Measurements from ENCODE around the gene UBA1.

Gene UBA1

DNA sequence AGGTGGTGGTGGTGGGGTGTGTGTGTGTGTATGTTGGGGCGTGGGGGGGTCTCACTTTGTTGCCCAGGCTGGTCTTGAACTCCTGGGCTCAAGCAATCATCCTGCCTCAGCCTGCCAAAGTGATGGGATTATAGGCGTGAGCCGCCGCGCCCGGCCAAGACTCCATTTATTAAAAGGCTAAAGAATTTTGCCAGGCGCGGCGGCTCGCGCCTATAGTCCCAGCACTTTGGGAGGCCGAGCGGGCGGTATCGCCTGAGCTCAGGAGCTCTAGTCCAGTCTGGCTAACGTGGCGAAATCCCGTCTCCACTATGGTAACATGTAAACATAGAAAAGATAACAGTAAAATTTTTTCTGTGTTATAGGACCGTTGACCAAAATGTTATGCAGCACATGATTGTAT lies 3.7 kb upstream of the UBA1 start:
- no peak for DNase-seq (ENCODE audit: low read depth)

DNA sequence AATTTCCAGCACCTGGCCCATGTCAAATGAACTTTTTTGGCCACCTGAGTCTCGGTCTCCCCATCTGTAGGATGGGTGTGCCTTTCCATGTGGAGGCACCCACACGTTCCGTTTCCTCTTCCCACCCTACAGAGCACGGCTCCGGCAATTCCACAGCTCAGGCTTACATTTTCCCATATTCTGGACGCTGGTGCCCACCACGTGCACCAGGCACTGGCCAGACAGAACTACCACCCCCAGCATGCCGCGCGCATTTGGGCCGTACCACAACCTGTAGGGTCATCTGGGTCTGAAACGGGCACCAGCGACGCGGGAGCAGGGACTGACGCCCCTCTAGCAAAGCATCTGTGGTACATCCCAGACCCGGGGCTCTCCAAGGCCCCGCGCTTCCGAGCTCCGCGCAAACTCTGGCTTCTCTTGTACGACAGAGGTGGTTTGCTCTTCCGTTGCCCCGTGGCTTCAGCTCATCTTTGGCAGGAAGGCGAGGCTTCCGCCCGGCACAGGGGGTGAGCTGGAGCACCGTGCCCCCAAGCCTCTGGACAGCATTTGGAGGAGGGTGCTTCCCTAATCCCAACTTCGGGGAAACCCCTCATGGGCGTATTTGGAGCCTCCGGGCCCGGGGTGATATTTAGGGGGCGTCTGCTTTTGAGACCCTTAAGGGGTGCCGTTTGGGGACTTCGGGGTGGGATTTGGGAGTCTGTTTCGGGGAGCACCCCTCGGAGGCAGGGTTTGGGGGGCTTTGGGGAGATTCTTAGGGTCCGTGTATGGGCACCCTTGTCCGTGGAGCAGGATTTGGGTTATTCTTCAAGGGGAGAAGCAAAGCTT lies 3.0 kb upstream of the UBA1 start:
- DNase-seq (ENCODE audit: low read depth), result peak; percentile 74

DNA sequence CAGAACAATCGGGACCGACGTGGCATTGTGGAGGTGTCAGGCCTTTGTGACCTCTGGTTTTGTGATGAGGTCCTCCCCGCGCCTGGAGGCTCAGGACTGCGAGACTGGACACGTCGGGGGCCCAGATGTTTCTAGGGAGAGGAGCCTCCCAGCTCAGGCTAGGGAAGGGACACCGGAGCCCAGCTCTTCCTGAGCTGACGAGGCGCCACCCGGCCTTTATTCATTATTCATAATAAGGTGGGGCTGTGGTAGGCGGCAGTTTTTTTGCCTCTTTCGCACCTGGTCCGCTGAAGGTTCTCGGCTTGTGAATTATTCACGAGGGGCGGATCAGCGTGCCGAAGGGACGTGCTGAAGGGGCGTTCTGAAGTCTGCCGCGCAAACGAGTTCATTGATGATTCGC lies 2.3 kb upstream of the UBA1 start:
- peak; percentile 35 for DNase-seq (ENCODE audit: low read depth)

DNA sequence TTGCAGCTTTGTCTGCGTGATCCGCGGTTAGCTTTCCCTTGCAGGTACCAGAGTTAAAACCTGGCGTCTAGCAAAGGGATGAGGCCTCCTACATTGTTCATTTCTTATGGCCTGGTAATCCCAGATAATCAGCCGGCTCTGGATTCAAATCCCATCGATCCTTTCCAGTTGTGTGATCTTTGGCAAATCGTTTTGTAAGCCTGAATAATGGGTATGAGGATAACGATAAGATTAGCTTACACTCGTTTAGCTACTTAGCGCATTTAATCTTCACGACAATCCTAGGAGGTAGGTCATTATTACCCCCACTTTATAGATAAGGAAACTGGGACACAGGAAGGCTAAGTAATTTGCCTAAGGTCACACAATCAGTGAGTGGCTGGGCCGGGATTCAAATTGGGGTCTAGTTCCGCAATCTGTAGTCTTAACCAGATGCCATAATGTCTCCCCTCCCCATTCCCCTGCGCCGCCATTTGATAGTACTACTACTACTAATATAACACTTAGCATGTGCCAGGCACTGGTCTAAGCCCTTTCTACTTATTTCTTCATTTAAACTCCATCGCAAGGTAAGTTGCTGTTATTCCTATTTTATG lies 1.7 kb upstream of the UBA1 start:
- no peak for DNase-seq (ENCODE audit: low read depth)

DNA sequence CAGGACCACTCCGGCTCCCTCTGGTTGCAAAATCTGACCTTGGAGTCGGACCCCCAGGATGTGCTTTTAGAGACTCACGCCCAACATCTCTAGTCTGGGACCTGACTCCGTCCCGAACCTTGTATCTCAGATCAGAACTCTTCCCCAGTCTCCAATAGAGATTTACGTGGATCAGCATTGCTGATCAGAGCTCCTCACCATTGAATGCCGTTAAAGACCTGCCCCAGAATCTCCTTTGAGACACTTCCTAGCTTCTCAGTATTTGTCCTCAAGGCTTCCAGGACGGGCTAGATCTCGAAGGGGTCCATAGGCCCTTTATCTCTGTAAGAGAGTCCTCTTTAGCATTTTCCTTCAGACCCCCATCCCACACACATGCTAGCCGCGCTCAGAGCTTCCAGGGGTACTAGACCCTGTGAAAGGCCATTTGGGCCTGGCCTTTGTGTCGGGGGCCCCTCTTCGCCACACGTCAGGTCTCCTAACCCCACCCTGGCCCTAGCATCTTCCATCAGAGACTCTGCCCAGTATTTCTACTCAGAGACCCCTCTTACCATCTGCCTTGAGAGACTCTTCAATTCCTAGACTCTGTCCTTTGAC lies 662 bp downstream of the UBA1 start:
- DNase-seq (ENCODE audit: low read depth), result no peak

DNA sequence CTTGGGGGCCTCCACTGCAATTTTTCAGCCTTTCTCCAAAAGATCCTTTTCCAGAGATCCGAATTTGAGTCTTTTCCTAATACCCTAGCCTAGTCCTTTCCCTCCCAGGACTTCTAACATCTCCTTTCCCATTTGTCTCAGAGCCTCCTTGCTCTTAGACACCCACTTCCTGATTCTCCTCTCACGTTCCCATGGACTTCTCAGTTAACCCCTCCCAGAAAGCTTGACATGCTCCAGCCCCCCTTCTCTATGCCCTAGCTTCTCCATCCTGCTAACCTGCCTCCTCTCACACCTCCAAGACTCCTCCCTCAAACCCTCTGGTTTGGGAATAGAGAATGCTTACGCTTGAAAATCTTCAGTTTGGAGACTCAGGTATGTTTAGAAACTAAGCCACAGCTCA lies 2.5 kb downstream of the UBA1 start:
- no peak for DNase-seq (ENCODE audit: low read depth)

DNA sequence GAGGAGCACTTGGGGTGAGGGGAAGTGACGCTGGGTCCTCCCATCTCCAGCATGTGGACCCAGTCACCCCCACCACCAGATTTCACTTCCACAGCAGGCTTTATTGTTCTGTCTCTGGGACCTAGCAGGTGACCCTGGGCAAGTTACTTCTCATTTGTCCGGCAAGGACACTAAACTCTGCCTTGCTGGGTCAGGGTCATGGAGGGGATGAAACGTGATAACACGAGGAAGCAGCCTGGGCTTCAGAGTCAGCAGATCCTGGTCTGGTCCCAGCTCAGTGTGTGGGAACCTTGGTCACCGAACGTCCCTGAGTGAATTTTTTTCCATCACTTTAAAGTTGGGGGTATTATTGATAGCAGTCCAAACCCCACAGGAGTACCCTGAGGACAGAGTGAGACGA lies 3.9 kb downstream of the UBA1 start:
- DNase-seq (ENCODE audit: low read depth), result no peak

DNA sequence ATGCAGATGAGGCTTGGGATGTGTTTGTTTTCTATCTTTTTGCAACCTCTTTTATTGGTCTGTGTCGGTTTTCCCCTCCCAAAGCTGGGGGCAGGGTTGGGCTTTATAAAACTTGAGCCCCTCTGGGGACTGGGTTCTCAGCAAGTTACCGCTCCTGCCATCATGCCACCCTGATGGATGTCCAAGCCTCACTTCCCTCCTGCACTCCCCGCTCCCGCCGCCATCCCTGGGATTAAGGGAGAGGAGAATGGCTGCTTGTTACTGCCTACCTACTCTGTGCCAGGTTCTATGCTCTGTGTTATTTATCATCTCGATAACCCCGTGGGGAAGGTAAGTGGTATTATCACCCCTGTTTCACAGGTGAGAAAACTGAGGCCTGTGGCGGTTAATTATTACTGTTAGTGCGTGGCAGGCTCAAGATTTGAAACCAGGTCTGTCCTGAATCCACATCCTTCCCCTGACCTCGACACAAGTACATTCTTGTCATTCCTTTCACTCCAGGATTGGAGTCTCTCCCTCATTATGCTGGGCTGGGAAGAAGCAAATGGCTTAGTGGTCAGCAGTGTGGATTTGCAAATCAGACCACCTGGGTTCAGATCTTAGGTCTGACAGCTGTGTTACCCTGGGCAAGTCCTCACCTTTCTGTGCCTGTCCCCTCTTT lies 4.5 kb downstream of the UBA1 start:
- DNase-seq (ENCODE audit: low read depth), result no peak

DNA sequence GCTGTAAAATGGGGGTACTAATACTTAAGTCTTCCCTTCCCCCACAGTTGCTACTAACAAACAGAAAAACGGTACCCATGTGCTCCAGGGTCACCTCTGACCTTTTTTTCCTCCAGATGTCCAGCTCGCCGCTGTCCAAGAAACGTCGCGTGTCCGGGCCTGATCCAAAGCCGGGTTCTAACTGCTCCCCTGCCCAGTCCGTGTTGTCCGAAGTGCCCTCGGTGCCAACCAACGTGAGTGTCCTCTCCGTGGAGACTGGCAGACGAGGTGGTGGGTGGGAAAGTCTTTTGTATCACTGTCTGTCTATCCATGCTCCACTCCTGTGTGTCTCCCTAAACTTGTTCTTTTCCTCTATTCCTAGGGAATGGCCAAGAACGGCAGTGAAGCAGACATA lies 5.1 kb downstream of the UBA1 start:
- no peak for DNase-seq (ENCODE audit: low read depth)

DNA sequence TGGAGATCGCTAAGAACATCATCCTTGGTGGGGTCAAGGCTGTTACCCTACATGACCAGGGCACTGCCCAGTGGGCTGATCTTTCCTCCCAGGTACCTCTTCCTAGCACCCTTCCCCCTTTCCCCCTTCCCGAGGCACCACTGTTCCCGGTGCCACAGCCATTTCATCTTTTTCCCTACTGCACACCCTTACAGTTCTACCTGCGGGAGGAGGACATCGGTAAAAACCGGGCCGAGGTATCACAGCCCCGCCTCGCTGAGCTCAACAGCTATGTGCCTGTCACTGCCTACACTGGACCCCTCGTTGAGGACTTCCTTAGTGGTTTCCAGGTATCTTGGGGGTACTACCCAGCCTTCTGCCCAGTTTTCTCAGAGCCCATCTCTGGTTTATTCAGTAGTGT lies 5.7 kb downstream of the UBA1 start:
- no peak for DNase-seq (ENCODE audit: low read depth)

DNA sequence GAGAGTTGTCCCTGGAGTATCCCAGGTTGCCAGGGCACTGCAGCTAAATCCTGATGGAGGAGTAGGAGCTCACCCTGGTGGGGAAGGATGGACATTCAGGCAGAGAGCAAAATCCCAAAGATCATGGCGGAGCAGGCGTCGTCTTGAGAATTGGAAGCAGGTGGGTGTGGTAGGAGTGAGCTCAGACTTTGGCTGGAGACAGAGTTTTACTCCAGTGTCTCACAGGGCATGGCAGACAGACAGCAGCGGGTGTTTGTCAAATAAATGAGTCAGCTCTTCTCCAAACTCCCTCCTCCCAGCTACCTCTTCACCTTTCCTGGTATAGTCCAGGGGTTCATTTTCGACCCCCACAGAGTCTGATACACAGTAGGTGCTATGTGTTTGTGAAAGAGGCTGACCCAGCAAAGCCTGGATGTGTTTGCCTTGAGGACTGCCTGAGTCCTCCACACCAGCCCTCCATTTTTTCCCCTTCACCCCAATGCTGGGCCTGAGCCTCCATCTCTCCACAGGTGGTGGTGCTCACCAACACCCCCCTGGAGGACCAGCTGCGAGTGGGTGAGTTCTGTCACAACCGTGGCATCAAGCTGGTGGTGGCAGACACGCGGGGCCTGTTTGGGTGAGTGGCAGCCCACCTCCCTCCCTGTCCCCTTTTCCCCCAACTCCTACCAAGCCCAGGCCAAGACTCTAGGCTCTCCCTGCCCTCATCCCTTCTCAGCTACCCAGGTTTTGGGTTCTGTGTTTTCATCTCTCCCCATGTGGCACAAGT lies 6.9 kb downstream of the UBA1 start:
- DNase-seq (ENCODE audit: low read depth), result no peak

DNA sequence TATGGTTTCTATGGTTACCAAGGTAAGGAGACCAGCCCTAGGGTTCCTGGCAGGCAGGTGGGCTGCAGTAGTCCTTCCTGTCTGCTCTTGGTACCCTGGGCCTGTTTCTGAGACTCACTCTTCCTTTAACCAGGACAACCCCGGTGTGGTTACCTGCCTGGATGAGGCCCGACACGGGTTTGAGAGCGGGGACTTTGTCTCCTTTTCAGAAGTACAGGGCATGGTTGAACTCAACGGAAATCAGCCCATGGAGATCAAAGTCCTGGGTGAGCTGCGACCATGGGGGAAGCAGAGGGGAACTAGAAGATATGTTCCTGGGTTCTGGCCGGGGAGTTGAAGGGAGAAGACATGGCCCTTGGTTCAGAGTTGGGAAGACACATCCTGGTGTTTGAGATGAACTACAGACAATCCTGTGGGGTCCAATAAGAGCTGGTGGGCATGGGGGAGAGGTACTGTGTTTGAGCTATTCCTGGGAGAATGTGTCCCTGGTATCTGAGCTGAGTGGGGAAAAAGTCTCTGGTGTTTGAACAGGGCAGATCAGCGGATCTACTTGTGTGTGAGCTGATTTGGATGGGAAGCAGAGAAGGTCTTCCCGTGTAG lies 7.8 kb downstream of the UBA1 start:
- DNase-seq (ENCODE audit: low read depth), result no peak

DNA sequence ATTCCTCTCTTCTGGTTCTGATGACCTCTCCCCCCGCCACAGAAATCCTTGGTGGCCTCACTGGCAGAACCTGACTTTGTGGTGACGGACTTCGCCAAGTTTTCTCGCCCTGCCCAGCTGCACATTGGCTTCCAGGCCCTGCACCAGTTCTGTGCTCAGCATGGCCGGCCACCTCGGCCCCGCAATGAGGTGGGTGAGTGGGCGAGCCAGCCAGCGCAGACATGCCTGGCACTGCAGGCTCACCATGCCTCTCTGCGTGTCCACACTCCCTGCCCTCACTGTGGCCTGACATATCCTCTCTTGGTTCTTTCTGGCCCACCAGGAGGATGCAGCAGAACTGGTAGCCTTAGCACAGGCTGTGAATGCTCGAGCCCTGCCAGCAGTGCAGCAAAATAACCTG lies 8.7 kb downstream of the UBA1 start:
- no peak for DNase-seq (ENCODE audit: low read depth)

DNA sequence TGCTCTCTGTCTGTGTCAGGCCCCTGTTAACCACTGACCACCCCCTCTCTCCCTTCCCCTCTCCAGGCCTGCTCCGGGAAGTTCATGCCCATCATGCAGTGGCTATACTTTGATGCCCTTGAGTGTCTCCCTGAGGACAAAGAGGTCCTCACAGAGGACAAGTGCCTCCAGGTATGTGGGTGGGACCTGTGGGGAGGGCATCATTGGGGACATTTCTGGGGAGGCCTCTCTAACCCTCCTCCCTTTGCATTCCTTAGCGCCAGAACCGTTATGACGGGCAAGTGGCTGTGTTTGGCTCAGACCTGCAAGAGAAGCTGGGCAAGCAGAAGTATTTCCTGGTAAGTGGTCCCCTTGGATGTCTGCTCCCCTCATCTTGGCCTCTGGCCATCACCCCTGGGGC lies 9.2 kb downstream of the UBA1 start:
- no peak for DNase-seq (ENCODE audit: low read depth)

DNA sequence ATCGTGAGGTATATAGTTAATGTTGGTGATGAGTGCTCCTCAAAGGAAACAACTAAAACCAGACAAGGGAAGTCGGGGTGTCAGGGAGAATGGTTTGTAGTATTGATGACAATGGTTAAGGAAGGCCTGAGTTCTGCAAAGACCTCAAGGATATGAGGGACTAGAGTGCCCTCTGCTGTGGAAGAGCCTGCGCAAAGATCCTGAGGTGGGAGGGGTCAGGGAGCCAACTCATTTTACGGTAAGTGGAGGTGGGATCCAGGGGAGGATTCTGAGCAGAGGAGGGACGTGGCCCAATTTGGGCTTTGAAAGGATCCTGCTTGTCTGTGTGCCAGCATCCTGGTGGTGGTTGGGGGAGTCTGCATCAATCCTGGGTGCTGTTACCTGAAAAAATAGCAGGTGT lies 11.3 kb downstream of the UBA1 start:
- no peak for DNase-seq (ENCODE audit: low read depth)

DNA sequence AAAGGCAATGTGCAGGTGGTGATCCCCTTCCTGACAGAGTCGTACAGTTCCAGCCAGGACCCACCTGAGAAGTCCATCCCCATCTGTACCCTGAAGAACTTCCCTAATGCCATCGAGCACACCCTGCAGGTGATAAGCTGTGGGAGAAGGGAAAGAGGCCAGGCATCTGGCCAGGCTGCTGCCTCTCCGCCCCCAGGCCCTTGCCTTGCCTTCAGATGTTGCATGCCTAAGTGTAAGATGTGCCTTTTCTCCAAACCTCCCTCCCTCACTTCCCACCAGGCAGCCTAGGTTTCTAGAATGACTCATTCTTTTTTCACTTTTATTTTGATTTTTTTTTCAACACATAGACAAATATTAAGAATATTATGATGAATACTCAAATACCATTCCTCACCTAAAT lies 12.7 kb downstream of the UBA1 start:
- DNase-seq (ENCODE audit: low read depth), result no peak

DNA sequence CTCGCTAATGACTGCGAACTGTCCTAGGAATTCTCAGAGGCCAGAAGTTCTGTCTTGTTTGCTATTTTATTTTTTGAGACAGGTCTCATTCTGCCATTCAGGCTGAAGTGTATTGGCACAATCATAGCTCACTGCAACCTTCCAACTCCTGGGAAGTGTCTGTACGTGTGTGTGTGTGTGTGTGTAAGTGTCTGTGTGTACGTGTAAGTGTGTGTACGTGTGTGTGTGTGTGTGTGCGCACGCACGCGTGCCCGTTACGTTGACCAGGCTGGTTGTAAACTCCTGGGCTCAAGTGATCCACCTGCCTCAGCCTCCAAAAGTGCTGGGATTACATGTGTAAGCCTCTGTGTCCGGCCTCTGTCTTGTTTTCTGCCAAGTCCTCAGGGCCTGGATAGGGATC lies 14.5 kb downstream of the UBA1 start:
- no peak for DNase-seq (ENCODE audit: low read depth)

DNA sequence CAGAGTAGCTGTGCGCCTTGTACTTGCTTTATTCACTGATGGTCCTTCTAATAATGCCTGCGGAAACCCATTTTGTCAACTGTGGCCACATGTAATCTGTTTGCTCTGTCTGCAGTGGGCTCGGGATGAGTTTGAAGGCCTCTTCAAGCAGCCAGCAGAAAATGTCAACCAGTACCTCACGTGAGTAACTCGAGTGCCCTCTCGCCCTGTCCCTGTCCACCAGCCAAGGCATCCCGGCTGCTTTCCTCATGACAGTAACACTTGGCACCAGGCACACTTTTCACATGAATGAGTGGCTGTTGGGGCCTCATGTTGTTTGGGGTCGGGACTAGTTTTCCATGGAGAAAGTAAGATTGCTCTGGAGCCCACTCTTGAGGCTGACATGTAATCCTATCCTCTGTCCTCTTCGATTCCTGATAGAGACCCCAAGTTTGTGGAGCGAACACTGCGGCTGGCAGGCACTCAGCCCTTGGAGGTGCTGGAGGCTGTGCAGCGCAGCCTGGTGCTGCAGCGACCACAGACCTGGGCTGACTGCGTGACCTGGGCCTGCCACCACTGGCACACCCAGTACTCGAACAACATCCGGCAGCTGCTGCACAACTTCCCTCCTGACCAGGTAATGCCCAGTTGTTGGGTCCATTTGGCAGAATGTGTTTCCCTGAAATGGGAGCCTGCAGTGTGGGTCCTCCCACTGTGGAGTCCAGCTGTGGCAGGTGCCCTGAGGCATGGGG lies 16.0 kb downstream of the UBA1 start:
- no peak for DNase-seq (ENCODE audit: low read depth)

DNA sequence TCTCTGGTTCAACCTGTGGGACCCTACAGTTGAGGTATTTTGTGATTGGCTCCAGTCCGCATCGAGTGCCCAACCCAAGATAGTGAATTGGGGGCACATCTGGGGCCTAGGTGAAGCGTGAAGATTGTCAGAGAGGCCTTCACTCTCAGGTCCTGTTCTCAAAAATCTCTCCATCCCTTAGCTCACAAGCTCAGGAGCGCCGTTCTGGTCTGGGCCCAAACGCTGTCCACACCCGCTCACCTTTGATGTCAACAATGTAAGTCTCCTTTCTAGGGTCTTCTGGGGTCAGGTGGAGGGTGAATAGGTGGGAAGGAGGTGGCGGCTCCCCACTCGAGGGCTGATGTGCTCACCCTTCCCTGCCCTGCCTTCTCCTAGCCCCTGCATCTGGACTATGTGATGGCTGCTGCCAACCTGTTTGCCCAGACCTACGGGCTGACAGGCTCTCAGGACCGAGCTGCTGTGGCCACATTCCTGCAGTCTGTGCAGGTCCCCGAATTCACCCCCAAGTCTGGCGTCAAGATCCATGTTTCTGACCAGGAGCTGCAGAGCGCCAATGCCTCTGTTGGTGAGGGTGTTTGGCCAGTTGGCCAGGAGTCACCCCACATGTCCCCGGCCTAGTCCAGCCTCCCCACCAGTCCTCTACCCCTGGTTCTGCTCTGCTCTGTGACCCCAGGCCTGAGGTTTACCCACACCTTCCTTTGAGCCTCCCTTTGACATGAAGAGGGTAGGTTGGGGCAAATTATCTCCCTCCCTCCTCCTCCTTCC lies 17.2 kb downstream of the UBA1 start:
- no peak for DNase-seq (ENCODE audit: low read depth)

All from activated T-helper 9 cell treated with anti-CD3 and anti-CD28 coated beads, Interleukin-2, amount 50 U/mL, for 16 hours (primary cell).